H9 (cell line): Measurements from ENCODE around the gene EDN3. TPM values are rescaled to one million over a fixed set of nuclear protein-coding genes. Genes with fewer than 3 reads are reported as not detected.

Experiments used
- DNase-seq: peaks from one replicate; pipeline ENCODE4 v3.0.0-alpha.2; 2017
- H2AFZ ChIP-seq: one replicate; pipeline ENCODE4 v1.6.1; 2013; ENCODE audit warnings: mild to moderate bottlenecking, low read length, control low read depth, moderate library complexity
- H2AK5ac ChIP-seq: 2 replicates; pipeline ENCODE4 v1.6.1; 2013; ENCODE audit warnings: low read length, control low read depth, mixed read lengths; ENCODE audit not compliant: insufficient read length
- H2BK120ac ChIP-seq: one replicate; pipeline ENCODE4 v1.6.1; 2013; ENCODE audit warnings: low read depth, mild to moderate bottlenecking, low read length, control low read depth, inconsistent platforms; ENCODE audit not compliant: poor library complexity, severe bottlenecking
- H2BK12ac ChIP-seq: 2 replicates; pipeline ENCODE4 v1.6.1; 2013; ENCODE audit warnings: low read length, control low read depth, mixed read lengths, low read depth; ENCODE audit not compliant: insufficient read length
- H2BK15ac ChIP-seq: 2 replicates; pipeline ENCODE4 v1.6.1; 2013; ENCODE audit warnings: low read depth, low read length, control low read depth
- H2BK20ac ChIP-seq: one replicate; pipeline ENCODE4 v1.6.1; 2013; ENCODE audit warnings: low read depth, mild to moderate bottlenecking, low read length, control low read depth, inconsistent platforms; ENCODE audit not compliant: poor library complexity, severe bottlenecking
- H2BK5ac ChIP-seq: 2 replicates; pipeline ENCODE4 v1.6.1; 2013; ENCODE audit warnings: low read length, control low read depth, mixed read lengths; ENCODE audit not compliant: insufficient read length
- H3K14ac ChIP-seq: 2 replicates; pipeline ENCODE4 v1.6.1; 2013; ENCODE audit warnings: low read length, control low read depth; ENCODE audit not compliant: insufficient read depth
- H3K18ac ChIP-seq: 2 replicates; pipeline ENCODE4 v1.6.1; 2013; ENCODE audit warnings: low read depth, mild to moderate bottlenecking, mixed read lengths, low read length, control low read depth; ENCODE audit not compliant: insufficient read length
- H3K23ac ChIP-seq: 2 replicates; pipeline ENCODE4 v1.6.1; 2013; ENCODE audit warnings: low read length, control low read depth, mixed read lengths, low read depth; ENCODE audit not compliant: insufficient read length
- H3K23me2 ChIP-seq: 2 replicates; pipeline ENCODE4 v1.6.1; 2013; ENCODE audit warnings: low read depth, mild to moderate bottlenecking, mixed read lengths, low read length, control low read depth; ENCODE audit not compliant: insufficient read length, poor library complexity, severe bottlenecking
- H3K27ac ChIP-seq: 2 replicates; pipeline ENCODE4 v1.5.1; 2013; ENCODE audit warnings: low read length, control low read depth, mixed read lengths, low read depth; ENCODE audit not compliant: insufficient read length
- H3K27me3 ChIP-seq: 2 replicates; pipeline ENCODE4 v1.6.1; 2013; ENCODE audit warnings: low read length, control low read depth, inconsistent platforms; ENCODE audit not compliant: insufficient read depth
- H3K4ac ChIP-seq: 2 replicates; pipeline ENCODE4 v1.6.1; 2013; ENCODE audit warnings: low read depth, mild to moderate bottlenecking, control low read depth, inconsistent platforms, low read length, moderate library complexity
- H3K4me1 ChIP-seq: 2 replicates; pipeline ENCODE4 v1.6.1; 2013; ENCODE audit warnings: low read length, control low read depth, inconsistent platforms; ENCODE audit not compliant: insufficient read depth
- H3K4me2 ChIP-seq: 2 replicates; pipeline ENCODE4 v1.6.1; 2013; ENCODE audit warnings: low read length, control low read depth, mixed read lengths; ENCODE audit not compliant: insufficient read length, insufficient read depth
- H3K56ac ChIP-seq: 2 replicates; pipeline ENCODE4 v1.6.1; 2013; ENCODE audit warnings: low read depth, mild to moderate bottlenecking, mixed read lengths, low read length, control low read depth; ENCODE audit not compliant: insufficient read length
- H3K79me1 ChIP-seq: 2 replicates; pipeline ENCODE4 v1.6.1; 2013; ENCODE audit warnings: low read depth, mild to moderate bottlenecking, moderate library complexity, low read length, control low read depth, inconsistent platforms; ENCODE audit not compliant: insufficient read depth, poor library complexity, severe bottlenecking
- H3K79me2 ChIP-seq: 2 replicates; pipeline ENCODE4 v1.6.1; 2013; ENCODE audit warnings: low read length, control low read depth, inconsistent platforms; ENCODE audit not compliant: insufficient read depth
- H3K9ac ChIP-seq: 2 replicates; pipeline ENCODE4 v1.6.1; 2013; ENCODE audit warnings: low read length, control low read depth, mixed read lengths; ENCODE audit not compliant: insufficient read length; ENCODE audit errors: extremely low read depth
- H3K9me3 ChIP-seq: one replicate; pipeline ENCODE4 v1.6.1; 2013; ENCODE audit warnings: low read depth, low read length, inconsistent platforms; ENCODE audit not compliant: control insufficient read depth
- H3T11ph ChIP-seq: one replicate; pipeline ENCODE4 v1.6.1; 2013; ENCODE audit warnings: mild to moderate bottlenecking, low read length, control low read depth, inconsistent platforms
- H4K20me1 ChIP-seq: one replicate; pipeline ENCODE4 v1.6.1; 2013; ENCODE audit not compliant: control insufficient read depth, insufficient read length, insufficient read depth
- H4K5ac ChIP-seq: 2 replicates; pipeline ENCODE4 v1.6.1; 2013; ENCODE audit warnings: low read depth, mild to moderate bottlenecking, mixed read lengths, low read length, control low read depth; ENCODE audit not compliant: insufficient read length
- H4K8ac ChIP-seq: replicated peaks from 2 replicates; pipeline ENCODE4 v1.6.1; 2013; ENCODE audit warnings: low read length, control low read depth, mixed read lengths, low read depth; ENCODE audit not compliant: insufficient read length
- H4K91ac ChIP-seq: 2 replicates; pipeline ENCODE4 v1.6.1; 2013; ENCODE audit warnings: low read depth, mild to moderate bottlenecking, moderate library complexity, mixed read lengths, low read length, control low read depth; ENCODE audit not compliant: insufficient read length
- H3K27ac Mint-ChIP-seq, 3 experiments: 2 replicates in 2 of 3; 3 replicates in 1 of 3; pipeline ENCODE4 v1.8.0; 2020 to 2021; ENCODE audit warnings: mixed read lengths in 3 of 3, mild to moderate bottlenecking in 1 of 3, moderate library complexity in 1 of 3
- H3K27me3 Mint-ChIP-seq: 2 replicates; pipeline ENCODE4 v1.8.0; 2021; ENCODE audit warnings: low read depth, mild to moderate bottlenecking, moderate library complexity, mixed read lengths
- H3K36me3 Mint-ChIP-seq, 3 experiments: 2 replicates in 2 of 3; 3 replicates in 1 of 3; pipeline ENCODE4 v1.8.0; 2020 to 2021; ENCODE audit warnings: low read depth in 3 of 3, mixed read lengths in 3 of 3; ENCODE audit not compliant: insufficient read depth in 1 of 3
- H3K4me1 Mint-ChIP-seq, 2 experiments: 2 replicates each; pipeline ENCODE4 v1.8.0; 2020; ENCODE audit warnings: mixed read lengths in 2 of 2
- H3K4me3 Mint-ChIP-seq, 2 experiments: 2 replicates in 1 of 2; 3 replicates in 1 of 2; pipeline ENCODE4 v1.8.0; 2020 to 2021; ENCODE audit warnings: mild to moderate bottlenecking in 2 of 2, mixed read lengths in 2 of 2, moderate library complexity in 1 of 2
- H3K9me3 Mint-ChIP-seq, 2 experiments: 2 replicates in 1 of 2; 3 replicates in 1 of 2; pipeline ENCODE4 v1.8.0; 2020; ENCODE audit warnings: mild to moderate bottlenecking in 2 of 2, mixed read lengths in 2 of 2, moderate library complexity in 1 of 2
- WGBS: extraction: QIAGEN DNeasy Blood & Tissue Kit; methylation state at CpG from one replicate; pipeline ENCODE4 v1.1.7; 2013; ENCODE audit warnings: missing lambda C conversion rate, low lambda C conversion rate, mixed read lengths; ENCODE audit not compliant: insufficient read length; ENCODE audit errors: extremely low coverage; 5-methylcytosine and 5-hydroxymethylcytosine counted together
- total RNA-seq: library from RNA; stranded (reverse); gene quantifications from 2 replicates; pipeline ENCODE4 v1.2.1, GENCODE V29; 2021
- TF ChIP-seq, protein P1 (sequence below): fragments of 200-600 bp; sonication (generic); conservative IDR thresholded peaks from 3 replicates; pipeline ENCODE4 v1.8.0; 2021; ENCODE audit warnings: antibody characterized with exemption, mild to moderate bottlenecking

The EDN3 gene
- total RNA-seq, 1 experiment from 2014 or later = 0.20 TPM

GRCh38 chr20:59307270-59307669 is 6.9 kb downstream of the EDN3 start:
- Histone ChIP-seq H2BK5ac (no peak overlapping the region), H2BK20ac (no peak overlapping the region), H3T11ph (no peak overlapping the region), H3K9ac (no peak overlapping the region), H3K27ac (no peak overlapping the region), H2BK120ac (no peak overlapping the region), H3K4ac (no peak overlapping the region), H3K4me2 (no peak overlapping the region), H3K23me2 (no peaks in the 10 kb centered on the region), H3K79me1 (no peaks in the 10 kb centered on the region), H4K5ac (no peak overlapping the region), H2AK5ac (no peak overlapping the region), H2AFZ (no peak overlapping the region), H3K18ac (no peak overlapping the region), H2BK12ac (no peak overlapping the region), H4K8ac (no peak overlapping the region), H3K56ac (no peak overlapping the region), H4K20me1 (no peaks in the 10 kb centered on the region), H3K23ac (no peak overlapping the region), H3K27me3 (peaks cover 2% of the 10 kb centered on the region; the same call in 1 of the 2 replicates), H3K4me1 (no peaks in the 10 kb centered on the region), H3K14ac (no peak overlapping the region), H3K9me3 (no peaks in the 10 kb centered on the region), H4K91ac (no peak overlapping the region), H2BK15ac (no peak overlapping the region), H3K79me2 (no peaks in the 10 kb centered on the region)
- no peak overlapping the region for H3K4me3 Mint-ChIP-seq
- peaks cover 42% of the 10 kb centered on the region for H3K27me3 Mint-ChIP-seq
- H3K4me1 Mint-ChIP-seq = peaks cover 7 to 11% of the 10 kb centered on the region in 2 experiments; a peak in 3 of 4 replicates
- TF ChIP-seq, protein P1, sequence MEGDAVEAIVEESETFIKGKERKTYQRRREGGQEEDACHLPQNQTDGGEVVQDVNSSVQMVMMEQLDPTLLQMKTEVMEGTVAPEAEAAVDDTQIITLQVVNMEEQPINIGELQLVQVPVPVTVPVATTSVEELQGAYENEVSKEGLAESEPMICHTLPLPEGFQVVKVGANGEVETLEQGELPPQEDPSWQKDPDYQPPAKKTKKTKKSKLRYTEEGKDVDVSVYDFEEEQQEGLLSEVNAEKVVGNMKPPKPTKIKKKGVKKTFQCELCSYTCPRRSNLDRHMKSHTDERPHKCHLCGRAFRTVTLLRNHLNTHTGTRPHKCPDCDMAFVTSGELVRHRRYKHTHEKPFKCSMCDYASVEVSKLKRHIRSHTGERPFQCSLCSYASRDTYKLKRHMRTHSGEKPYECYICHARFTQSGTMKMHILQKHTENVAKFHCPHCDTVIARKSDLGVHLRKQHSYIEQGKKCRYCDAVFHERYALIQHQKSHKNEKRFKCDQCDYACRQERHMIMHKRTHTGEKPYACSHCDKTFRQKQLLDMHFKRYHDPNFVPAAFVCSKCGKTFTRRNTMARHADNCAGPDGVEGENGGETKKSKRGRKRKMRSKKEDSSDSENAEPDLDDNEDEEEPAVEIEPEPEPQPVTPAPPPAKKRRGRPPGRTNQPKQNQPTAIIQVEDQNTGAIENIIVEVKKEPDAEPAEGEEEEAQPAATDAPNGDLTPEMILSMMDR = no peak
- H3K27ac Mint-ChIP-seq = no peak overlapping the region
- H3K9me3 Mint-ChIP-seq = no peaks in the 10 kb centered on the region
- no peak for DNase-seq
- WGBS = no CpG with 5 or more reads among the region's 3 CpGs
- no peaks in the 10 kb centered on the region for H3K36me3 Mint-ChIP-seq
